GM19193 (cell line): Measurements from ENCODE around the gene SERTAD1.

Experiments
- POLR2A ChIP-seq: IDR thresholded peaks from 4 replicates; pipeline ENCODE4 v1.6.1; 2011; ENCODE audit not compliant: insufficient read depth, insufficient read length; ENCODE audit errors: extremely low read depth

Gene SERTAD1, protein sequence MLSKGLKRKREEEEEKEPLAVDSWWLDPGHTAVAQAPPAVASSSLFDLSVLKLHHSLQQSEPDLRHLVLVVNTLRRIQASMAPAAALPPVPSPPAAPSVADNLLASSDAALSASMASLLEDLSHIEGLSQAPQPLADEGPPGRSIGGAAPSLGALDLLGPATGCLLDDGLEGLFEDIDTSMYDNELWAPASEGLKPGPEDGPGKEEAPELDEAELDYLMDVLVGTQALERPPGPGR

DNA sequence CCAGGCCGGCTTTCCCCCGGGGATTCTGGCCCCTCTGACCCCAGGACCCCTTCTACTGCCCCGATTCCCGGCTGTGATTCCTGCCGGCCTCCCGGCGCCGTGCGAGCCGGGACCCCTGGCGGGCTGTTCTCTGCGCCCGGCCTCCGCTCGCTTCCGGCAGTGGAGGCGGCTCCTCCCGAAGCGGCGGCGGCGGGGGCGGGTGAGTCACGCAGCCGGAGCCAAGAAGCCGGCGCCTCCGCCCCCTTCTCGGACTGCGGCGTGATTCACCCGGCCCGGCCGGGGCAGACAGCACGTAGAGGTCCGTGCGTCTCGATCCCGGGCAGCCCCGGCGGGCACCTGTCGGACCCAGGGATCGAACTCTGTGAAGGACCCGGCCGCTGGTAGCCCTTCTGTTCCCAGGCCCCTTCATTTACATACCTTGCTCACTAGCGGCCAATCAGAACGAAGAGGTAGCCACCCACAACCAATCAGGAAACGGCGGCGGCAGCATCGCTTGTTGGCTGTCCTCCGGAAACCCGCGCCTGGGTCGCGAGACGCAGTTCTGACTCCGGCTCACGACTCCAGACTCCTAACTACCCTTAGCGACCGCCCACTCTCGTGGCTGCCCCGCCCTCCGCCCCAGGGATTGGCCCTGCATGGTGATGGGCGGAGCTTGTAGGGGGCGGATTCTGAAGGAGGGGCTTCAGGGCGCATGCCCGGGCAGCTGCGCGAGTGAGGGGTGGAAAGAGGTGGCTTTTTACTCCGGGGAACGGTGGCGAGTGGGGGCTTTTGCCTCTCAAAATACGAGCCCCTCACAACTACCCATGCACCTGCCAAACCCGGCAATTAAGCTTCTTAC, at the start of gene SERTAD1:
SERTAD1 (minus strand) TSS at position 543 of the 838 bp plus-strand sequence. CDS start 2,446 bp downstream, outside the sequence.
- peak; percentile 99 for TF ChIP-seq POLR2A

DNA sequence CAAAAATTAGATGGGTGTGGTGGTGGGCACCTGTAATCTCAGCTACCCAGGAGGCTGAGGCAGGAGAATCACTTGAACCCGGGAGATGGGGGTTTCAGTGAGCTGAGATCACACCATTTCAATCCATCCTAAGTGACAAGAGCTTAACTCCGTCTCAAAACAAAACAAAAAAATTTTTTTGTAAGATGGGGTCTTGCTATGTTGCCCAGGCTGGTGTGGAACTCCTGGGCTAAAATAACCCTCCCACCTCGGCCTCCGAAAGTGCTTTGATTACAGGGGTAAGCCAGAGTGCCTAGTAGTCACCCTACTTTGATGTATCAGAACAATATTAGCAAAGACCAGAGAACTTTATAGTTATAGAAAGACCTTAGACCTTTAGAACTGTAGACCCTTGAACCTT, 48.9 kb upstream of the SERTAD1 start:
- TF ChIP-seq POLR2A = no peak

DNA sequence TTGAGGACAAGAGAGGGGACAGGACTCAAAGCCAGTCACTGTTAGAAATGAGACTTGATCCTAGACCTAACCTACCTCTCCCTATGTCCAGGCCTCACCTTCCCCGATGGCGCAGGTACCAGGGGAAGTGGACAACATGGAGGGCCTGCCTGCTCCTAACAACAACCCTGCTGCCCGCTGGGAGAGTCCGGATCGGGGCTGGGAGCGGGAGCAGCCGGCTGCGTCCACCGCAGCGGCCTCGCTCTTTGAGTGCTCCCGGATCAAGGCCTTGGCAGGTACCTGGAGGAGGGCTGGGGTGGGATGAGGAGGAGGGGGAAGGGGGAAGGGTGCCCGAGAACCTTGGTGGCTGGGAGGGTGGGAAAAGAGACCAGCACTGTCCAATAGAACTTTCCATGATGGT, 46.7 kb upstream of the SERTAD1 start:
- no peak for TF ChIP-seq POLR2A

DNA sequence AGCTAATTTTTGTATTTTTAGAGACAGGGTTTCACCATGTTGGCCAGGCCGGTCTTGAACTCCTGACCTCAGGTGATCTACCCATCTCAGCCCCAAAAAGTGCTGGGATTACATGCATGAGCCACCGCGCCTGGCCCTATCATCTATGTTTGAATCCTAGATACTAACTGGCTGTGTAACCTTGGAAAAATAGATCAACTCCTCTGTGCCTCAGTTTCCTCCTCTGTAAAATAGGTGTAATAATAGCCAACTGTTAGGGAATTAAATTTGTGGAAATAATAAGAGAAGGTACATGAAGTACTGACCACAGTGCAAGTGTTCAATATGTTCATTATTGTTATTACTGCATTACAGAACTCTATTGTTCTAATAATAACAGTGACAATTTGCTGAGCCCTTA, 45.3 kb upstream of the SERTAD1 start:
- no peak for TF ChIP-seq POLR2A

DNA sequence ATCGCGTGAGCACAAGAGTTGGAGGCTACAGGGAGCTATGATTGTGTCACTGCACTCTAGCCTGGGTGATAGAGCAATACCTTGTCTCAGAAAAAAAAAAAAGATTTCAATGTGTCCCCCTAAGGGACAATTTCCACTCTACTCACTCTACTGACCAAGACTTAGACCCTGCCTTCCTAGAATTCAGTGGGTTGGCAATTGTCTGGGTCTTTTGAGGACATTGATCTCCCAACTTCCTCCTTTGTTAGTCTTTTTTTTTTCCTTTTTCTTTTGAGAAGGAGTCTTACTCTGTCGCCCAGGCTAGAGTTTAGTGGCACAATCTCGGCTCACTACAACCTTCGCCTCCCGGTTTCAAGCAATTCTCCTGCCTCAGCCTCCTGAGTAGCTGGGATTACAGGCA, 43.2 kb upstream of the SERTAD1 start:
- TF ChIP-seq POLR2A = no peak

DNA sequence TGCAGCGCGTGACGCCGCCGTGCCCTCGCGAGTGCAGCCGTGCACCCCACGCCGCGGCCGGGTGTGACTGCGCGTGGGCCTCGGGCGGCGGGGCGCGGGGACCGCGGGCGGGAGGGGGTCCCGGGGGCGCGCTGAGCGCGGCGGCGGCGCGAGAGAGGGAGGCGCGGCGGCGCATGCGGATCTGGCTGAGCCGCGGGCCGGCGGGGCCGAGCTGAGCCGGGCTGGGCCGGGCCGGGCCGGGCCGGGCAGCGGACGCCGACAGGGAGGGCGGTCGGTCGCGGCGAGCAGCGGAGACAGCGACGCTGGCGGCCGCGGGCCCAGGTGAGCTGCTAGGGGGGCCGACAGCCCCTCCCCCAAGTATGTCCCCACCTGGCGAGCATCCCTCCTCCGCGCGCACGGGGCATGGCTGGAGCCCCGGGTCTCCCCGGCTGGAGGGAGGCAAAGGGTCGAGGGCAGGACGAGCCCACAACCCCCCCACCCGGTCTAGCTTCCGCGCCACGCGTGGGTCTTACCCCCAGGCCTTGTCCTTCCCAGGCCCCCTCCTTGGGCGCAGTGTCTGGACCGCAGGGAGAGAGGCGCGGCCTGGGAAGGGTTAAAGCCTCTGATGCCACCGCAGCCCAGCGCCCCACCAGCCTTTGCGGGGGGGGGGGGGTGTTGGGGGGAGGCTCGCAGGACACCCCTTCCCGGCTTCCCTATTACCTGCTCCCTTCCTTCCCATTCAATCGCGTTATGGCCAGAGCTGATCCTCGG, 41.4 kb upstream of the SERTAD1 start, which contains the start of gene SPTBN4:
SPTBN4 (plus strand) TSS at position 17 of the 750 bp plus-strand sequence. CDS start 5,621 bp downstream, outside the sequence.
- TF ChIP-seq POLR2A = no peak

DNA sequence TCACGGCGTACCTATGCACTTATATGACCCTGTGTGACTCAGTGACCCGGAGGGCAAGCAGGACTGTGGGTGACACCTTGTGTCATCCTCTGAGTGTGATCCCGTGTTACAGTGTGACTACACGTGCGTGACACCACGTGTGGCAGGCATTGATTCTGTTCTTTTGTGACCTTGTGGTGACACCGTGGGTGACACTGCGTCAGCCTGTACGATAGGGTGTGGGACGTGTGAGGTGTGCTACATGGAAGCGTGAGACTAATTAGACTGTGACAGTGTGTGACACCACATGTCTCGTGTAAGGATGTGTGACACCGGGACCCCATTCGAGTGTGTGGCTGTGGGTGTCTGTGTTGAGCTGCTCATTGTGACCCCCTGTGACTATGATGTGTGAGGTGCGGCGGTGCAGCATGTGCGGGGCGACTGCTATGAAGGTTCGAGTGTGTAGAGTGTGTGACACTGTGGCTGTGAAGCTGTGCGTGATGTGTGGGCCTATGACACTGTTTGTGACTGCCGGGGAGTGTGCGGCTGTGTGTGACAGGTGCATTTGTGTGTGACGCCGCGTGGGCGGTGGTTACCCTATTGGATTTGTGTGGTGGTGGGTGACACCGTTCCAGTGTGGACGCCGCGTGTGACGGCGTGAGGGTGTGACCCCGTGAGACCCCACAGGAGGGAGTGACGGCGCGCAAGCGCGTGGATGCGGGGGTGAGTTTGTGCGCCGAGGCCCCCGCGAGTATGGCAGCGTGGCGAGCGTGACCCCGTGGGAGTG, 40.6 kb upstream of the SERTAD1 start:
- no peak for TF ChIP-seq POLR2A

DNA sequence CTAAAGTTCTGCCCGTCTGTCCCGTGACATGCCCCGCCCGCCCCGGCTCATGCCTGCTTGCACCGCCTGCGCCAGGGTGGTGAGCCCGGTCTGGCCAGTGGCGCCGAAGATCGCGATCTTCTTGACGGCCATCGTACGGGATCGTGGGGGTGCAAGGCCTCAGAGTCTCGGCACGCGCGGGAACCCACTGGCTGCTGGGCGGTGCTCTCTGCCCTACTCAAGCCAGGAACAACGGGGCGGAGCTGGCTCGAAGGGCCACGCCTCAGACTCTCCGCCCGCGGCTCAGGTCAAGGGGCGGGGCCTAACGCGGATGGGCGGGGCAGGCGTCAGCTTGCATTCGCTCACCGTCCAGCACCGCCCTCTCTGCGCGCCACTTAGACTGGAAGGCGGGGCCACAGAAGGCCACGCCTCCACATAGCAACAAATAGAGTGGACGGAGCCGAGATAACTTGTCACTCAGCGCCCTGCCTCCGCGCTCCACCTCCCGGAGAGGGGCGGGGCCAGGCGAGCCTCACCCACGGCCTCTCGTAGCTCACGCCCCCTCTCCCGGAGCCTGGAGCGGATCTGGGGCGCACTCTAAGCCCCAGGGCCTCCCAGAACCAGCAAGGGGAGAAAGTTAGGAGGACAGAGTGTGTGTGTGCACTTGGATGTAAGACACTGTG, 39.9 kb upstream of the SERTAD1 start, which contains the start of gene BLVRB:
BLVRB (minus strand) TSS at position 189 of the 662 bp plus-strand sequence; CDS start at position 132, 57 bp downstream.
- TF ChIP-seq POLR2A = peak; percentile 65

DNA sequence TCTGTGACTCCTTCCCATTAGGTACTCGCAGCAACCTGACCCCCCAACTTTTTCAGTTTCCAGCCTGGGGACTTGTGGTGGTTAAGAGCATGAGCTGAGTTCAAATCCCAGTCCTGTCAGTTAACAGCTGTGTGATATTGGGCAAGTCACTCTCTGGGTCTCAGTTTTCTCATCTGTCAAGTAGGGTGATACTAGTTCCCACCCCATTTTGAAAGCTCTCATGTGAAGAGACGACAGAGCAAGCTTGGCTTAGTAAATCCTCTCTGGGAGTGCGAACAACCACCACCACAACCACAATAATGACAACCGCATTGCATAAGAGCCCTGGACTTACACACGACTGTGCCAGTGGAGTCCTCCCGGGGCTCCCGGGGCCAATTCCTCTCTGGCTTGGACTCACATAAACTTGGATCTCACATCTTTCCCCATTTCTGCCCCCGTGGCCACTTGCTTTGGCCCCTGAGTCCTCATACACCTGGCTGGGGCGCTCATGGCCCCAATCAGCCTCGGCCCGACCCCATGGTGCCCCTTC, 39.3 kb upstream of the SERTAD1 start:
- TF ChIP-seq POLR2A = no peak

DNA sequence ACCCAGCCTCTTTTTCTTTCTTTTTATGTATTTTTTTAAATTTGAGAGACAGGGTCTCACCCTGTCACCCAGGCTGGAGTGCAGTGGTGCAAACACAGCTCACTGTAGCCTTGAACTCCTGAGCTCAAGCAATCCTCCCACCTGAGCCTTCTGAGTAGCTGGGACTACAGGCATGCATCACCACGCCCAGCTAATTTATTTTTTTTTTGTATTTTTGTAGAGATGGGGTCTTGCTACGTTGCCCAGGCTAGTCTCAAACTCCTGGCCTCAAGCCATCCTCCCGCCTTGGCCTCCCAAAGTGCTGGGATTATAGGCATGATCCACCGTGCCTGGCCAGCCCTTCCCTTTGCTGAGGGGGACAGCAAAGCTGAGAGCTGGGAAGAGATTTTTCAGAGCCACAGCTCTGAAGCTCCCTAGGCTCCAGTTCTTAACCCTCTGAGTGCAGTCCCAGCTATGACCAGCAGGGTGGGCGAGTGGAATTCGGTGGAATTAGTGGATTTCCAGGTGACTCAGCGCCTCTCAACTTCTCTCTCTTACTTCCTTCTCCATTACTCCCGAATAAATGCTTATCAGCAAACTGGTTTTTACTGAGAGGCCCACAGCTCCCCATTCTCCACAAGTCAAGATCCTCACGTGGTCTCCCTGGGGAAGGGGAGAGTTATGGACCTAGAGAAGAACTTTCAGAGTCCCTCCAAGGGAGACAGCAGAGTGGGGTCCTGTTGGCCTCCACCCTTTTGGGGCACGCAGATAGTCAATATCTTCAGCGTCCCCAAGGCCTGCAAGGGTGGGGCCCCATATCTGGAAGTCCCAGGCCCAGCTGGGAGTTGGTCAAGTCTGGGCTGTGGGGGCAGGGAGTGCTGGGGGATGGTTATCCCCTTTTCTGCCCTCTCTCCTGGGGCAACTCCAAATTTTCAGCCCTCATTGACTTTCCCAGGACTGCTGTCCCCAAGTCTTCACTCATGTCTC, 38.5 kb upstream of the SERTAD1 start:
- no peak for TF ChIP-seq POLR2A

DNA sequence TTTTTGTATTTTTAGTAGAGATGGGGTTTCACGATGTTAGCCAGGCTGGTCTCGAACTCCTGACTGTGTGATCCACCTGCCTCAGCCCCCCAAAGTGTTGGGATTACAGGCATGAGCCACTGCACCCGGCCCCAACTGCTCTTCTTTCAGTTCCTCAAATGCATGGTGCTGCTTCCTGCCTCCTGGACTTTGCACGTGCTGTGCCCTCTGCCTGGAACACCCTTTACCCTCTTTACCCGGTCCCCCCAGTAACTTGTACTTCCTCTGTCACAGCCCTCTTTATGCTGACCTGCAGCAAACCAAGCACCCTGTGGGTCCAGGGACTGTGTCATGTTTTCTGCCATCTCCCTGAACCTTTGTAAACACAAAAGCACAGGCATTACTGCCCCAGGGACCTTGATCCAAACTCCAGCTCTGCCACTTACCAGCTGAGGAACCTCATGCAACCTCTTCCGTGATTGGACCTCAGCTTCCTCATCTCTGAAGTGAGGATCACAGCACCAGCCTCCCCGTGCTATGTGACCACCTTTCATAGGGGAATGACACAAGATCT, 36.0 kb upstream of the SERTAD1 start:
- no peak for TF ChIP-seq POLR2A

DNA sequence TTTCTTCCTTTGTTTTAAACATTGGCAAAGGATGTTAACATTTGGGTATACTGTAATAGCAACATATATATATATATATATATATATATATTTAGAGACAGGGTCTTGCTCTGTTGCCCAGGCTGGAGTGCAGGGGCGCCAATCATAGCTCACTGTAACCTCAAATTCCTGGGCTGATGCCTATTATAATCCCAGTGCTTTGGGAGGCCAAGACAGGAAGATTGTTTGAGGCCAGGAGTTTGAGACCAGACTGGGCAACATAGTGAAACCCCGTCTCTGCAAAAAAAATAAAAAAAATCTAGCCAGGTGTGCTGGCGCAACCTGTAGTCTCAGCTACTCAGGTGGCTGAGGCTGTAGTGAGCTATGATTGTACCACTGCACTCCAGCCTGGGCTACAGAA, 34.4 kb upstream of the SERTAD1 start:
- TF ChIP-seq POLR2A = no peak
